Renal pelvis (tissue), 4 donors: ENCODE data around the gene SLC11A2. TPM values are rescaled to one million over a fixed set of nuclear protein-coding genes. Genes with fewer than 3 reads are reported as not detected.
"Not testable (repeated sequence)": the region's sequence is repeated elsewhere in the genome, so short reads cannot be mapped to it uniquely, and the experiment has no call there.

Experiments used
- DNase-seq: peaks from one replicate; pipeline ENCODE4 v3.0.0-alpha.2; 2013
- polyA plus RNA-seq, 3 donors: library from polyadenylated mRNA; unstranded; fragments of 120-200 nt; gene quantifications; one replicate each; pipeline ENCODE4 v1.2.1, GENCODE V29; 2013; ENCODE audit not compliant: insufficient read length in 3 of 3

The SLC11A2 gene
- polyA plus RNA-seq, 3 donors, result 43.4 to 75.2 (median 60.4) TPM

DNA sequence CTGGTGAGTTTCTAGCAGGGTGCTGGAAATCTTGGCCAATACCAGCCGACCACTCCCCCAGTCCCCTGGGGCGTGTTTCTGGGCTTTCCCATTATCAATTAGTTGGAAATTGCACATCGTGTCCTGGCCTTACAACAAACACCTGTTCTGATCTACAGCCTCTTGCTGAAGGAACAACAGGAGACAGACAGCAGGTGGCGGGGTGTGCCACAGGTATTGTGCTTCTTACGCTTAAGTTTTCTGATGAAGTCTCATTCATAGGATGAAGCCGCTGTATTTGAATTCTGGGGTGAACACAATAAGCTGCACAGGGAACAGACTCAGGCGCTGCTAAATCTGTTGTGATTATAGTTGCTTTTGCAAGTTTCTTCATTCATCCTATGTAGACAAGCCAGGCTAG lies 73.1 kb downstream of the SLC11A2 start:
- no peak for DNase-seq

DNA sequence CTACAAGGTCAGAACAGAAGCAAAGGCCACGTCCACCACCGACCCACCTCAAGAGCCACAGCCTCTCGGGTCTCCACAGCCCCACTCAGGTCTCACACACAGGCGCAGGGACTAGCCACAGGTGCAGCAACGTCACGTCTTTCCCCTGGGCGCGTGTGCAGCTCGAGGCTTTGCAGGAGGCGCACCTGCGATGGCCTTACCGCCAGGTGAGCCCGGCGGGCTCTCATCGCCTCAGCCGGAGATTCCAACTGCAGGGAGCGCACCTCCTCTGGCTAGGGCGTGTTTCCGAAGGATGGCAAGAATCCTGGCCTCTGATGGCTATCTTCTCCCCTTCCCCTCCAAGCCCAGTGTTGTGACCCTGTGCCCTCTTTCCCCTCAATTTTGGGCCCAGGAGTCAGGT lies 73.7 kb downstream of the SLC11A2 start, which contains the start of gene HIGD1C:
TSS of gene HIGD1C (plus strand) at position 35 of the 400 bp plus-strand sequence. CDS start 1,455 bp downstream, outside the sequence.
- no peak for DNase-seq

GRCh38 chr12:50951112-50951511 lies 75.1 kb downstream of the SLC11A2 start:
- DNase-seq, result no peak

GRCh38 chr12:50949801-50950302 lies 76.3 kb downstream of the SLC11A2 start:
- DNase-seq, result no peak

GRCh38 chr12:50948798-50949197 lies 77.4 kb downstream of the SLC11A2 start:
- DNase-seq, result no peak

GRCh38 chr12:50947933-50948626 lies 78.1 kb downstream of the SLC11A2 start:
- DNase-seq, result no peak

- DNase-seq, result no peak
Measured at GRCh38 chr12:50937653-50938052, 88.5 kb downstream of the SLC11A2 start.

DNA sequence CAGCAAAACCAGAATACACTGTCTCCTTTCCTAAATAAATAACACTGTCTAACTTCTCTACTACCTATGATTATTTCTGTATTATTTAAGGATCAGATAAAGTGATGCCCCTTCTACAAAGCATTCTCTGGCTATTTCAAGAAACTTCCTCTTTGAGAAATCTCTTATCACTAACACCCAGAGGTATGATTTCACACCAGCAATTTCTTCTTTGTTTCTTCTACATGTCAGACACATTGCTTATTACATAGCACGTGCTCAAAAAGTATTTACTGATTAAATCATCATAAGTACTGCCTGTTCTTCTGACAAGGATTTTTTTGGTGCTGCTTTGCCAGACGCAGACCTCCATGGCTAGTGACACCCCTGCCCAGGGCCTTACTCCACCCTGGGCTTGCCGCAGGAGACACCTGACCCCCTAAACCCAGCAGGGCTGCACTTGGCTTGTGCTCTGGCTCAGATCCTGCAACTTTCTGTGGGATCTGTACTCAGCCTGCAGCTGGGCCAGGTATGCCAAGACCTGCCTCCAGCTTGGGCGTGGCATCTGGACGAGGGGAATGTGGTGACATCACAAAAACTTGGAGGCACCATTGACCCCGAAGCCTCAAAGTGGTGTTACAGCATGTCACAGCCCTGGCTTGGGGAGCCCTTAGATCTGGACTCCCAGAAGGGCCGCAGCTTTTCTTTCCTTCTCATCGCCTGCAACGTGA lies 89.2 kb downstream of the SLC11A2 start:
- no peak for DNase-seq

GRCh38 chr12:50934981-50935807 lies 91.0 kb downstream of the SLC11A2 start:
- DNase-seq, result no peak

GRCh38 chr12:50934371-50934851 lies 91.8 kb downstream of the SLC11A2 start:
- DNase-seq, result no peak

GRCh38 chr12:50933459-50934124 lies 92.6 kb downstream of the SLC11A2 start:
- DNase-seq, result no peak

DNA sequence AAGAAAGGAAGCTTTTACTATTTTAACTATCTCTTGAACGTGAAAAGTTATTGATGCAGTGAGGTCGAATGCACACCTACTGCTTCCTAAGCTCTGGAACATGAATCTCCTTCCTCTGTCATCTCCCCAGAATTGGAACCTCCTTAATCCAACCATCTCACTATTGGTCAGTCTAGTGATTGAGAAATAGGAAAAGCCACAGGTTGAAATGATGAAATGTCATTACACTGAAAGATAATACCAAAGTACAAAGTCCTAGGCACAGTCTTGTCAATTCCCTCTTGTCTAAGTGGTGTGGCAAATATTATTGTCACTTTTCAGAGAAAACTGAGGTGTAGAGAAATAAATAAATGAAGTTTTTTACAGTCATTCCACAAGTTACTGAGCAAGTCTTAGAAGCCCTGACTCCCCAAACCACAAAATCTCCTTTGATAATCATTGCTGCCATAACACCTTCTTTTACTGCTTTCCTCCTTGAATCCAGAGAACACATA lies 93.3 kb downstream of the SLC11A2 start:
- no peak for DNase-seq

DNA sequence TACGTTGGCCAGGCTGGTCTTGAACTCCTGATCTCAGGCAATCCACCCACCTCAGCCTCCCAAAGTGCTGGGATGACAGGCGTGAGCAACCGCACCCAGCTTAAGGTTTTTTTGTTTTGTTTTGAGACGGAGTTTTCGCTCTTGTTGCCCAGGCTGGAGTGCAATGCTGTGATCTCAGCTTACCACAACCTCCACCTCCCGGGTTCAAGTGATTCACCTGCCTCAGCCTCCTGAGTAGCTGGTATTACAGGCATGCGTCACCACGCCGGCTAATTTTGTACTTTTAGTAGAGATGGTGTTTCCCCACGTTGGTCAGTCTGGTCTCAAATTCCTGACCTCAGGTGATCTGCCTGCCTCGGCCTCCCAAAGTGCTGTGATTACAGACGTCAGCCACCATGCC lies 95.7 kb downstream of the SLC11A2 start:
- DNase-seq, result not testable (repeated sequence)

DNA sequence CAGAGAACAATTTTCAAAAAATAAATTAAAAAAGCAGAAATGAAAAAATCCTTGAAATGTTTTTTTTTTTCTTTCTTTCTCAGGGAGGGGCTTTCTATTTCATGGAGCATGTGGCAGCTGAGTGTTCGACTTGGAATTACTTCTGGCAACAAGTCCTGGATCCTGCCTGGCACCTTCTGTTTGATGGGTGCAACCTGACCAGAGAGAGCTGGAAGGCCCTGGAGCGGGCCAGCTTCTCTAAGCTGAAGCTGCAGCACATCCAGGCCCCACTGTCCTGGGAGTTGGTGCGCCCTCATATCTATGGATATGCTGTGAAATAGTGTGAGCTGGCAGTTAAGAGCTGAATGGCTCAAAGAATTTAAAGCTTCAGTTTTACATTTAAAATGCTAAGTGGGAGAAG lies 96.4 kb downstream of the SLC11A2 start:
- no peak for DNase-seq

Other genes with a start within 250 kb of the SLC11A2 start
- under 1 TPM; 0.03 to 0.25 (median 0.10) TPM for gene TMPRSS12, start 183.5 kb downstream of the SLC11A2 start, polyA plus RNA-seq
- not detected for gene HIGD1C, start 73.8 kb downstream of the SLC11A2 start, polyA plus RNA-seq
- gene LETMD1, start 21.9 kb upstream of the SLC11A2 start, polyA plus RNA-seq, result 100 to 1,000 TPM in 2 of 3 donors, 10 to 100 TPM in 1; 81.3 to 161 (median 149) TPM
- 10 to 100 TPM; 35.3 to 42.4 (median 41.8) TPM for gene CSRNP2, start 57.2 kb upstream of the SLC11A2 start, polyA plus RNA-seq
- gene TFCP2, start 146.8 kb upstream of the SLC11A2 start, polyA plus RNA-seq, result 10 to 100 TPM; 50.1 to 55.3 (median 54.7) TPM
- gene POU6F1, start 191.7 kb upstream of the SLC11A2 start, polyA plus RNA-seq, result 10 to 100 TPM in 2 of 3 donors, 1 to 10 TPM in 1; 7.7 to 13.6 (median 12.9) TPM
- gene DAZAP2, start 212.4 kb upstream of the SLC11A2 start, polyA plus RNA-seq, result 100 to 1,000 TPM; 264 to 290 (median 284) TPM
- 10 to 100 TPM; 19.2 to 23.9 (median 19.6) TPM for gene SMAGP, start 244.0 kb upstream of the SLC11A2 start, polyA plus RNA-seq